NCI-H748 (cell line): Measurements from ENCODE around the gene GRM4.

Experiments used
- DNase-seq: peaks from one replicate; lab custom pipeline; 2025; ENCODE audit not compliant: unreplicated experiment; lab: John Stamatoyannopoulos, UW

Gene GRM4

GRCh38 chr6:34143196-34143883 is 2.5 kb downstream of the GRM4 start:
- DNase-seq, result no peak

GRCh38 chr6:34142061-34142998 is 3.6 kb downstream of the GRM4 start:
- peak; percentile 25 for DNase-seq

- no peak for DNase-seq
These were observed 5.8 kb downstream of the GRM4 start for GRCh38 chr6:34140075-34140474.

GRCh38 chr6:34138914-34139510 is 6.9 kb downstream of the GRM4 start:
- DNase-seq, result no peak

- DNase-seq, result no peak
These were observed 7.7 kb downstream of the GRM4 start for GRCh38 chr6:34138191-34138590.

- DNase-seq, result no peak
These were observed 10.3 kb downstream of the GRM4 start for GRCh38 chr6:34135541-34135940.

GRCh38 chr6:34132486-34133185 is 13.3 kb downstream of the GRM4 start:
- DNase-seq, result no peak

- peak; percentile 36 for DNase-seq
These were observed 14.3 kb downstream of the GRM4 start for GRCh38 chr6:34131326-34132290.

GRCh38 chr6:34130862-34131261 is 15.0 kb downstream of the GRM4 start:
- no peak for DNase-seq

- peak; percentile 38 for DNase-seq
These were observed 16.1 kb downstream of the GRM4 start for GRCh38 chr6:34129753-34130152.

GRCh38 chr6:34128045-34128444 is 17.8 kb downstream of the GRM4 start:
- DNase-seq, result no peak

- peak; percentile 18 for DNase-seq
These were observed 19.5 kb downstream of the GRM4 start for GRCh38 chr6:34126419-34126818.

GRCh38 chr6:34125939-34126338 is 19.9 kb downstream of the GRM4 start:
- DNase-seq, result no peak

- no peak for DNase-seq
These were observed 24.8 kb downstream of the GRM4 start for GRCh38 chr6:34120953-34121675.

GRCh38 chr6:34115915-34116314 is 30.0 kb downstream of the GRM4 start:
- no peak for DNase-seq

GRCh38 chr6:34115403-34115795 is 30.5 kb downstream of the GRM4 start:
- DNase-seq, result no peak

- no peak for DNase-seq
These were observed 31.0 kb downstream of the GRM4 start for GRCh38 chr6:34114695-34115402.

GRCh38 chr6:34113532-34113931 is 32.4 kb downstream of the GRM4 start:
- DNase-seq, result no peak

GRCh38 chr6:34112126-34112525 is 33.8 kb downstream of the GRM4 start:
- DNase-seq, result no peak
